A549 treated with RU486 at 1 μM for 4 hours (cell line): ENCODE measurements around the gene ZNF697. TPM values are rescaled to one million over a fixed set of nuclear protein-coding genes. Genes with fewer than 3 reads are reported as not detected.

ENCODE experiments used
- total RNA-seq: library from RNA; stranded (reverse); fragments of 200-300 nt; extraction: Qiagen RNA extraction; gene quantifications from 5 replicates; pipeline ENCODE4 v1.2.3, GENCODE V29; 2022; ENCODE audit warnings: low read depth

Gene ZNF697
- total RNA-seq = 1.3 to 2.1 TPM (median 1.9 TPM) in 5 replicates

DNA sequence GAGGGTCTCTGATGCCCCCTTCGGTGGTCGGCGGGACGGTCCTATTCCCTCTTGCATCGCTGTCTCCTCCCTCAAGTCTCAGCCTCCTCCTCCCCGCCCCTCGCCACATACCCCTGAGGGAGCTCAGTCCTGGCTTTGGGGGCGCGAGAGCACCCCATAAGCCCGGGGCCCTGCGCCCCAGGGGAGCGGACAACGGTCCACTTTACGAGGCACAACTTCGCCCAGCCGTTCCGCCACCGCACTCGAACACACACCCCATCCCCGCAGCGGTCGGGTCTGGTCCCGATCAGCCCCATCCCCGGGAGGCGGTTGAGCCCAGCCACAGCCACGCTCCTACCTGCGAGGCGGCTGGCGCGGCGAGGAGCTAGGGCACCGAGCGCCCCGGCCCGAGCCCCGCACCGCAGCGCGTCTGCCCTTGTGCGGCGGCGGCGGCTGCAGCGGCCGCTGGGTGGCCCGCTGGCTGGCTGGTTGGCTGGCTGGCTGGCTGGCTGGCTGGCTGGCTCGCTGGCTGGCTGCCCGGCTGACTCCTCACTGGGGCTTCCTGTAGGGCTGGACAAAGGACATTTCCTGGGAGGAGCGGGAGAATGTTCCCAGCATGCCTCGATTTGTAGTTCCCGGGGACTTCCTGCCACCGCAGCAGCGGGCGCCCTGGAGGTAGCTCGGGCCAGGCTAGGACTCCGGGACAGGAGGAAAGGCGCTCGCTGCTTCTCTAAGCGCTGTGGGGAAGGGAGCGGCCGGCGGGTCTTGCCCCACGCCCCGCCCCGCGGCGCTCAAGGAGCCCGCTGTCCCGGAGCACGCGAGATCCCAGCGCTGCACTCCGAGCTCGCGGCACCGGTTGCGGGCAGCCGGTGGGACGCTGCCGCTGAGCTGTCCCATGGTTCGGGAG, at the start of gene ZNF697:
TSS of gene ZNF697 (minus strand) at position 533 of the 886 bp plus-strand sequence. CDS start 22,166 bp downstream, outside the sequence.

Other genes starting within 250 kb of the ZNF697 start
- not detected in 5 replicates for gene HSD3B2, start 233.1 kb downstream of the ZNF697 start, total RNA-seq
- gene HSD3B1, start 141.1 kb downstream of the ZNF697 start, total RNA-seq = not detected in 5 replicates
- gene PHGDH, start 63.7 kb upstream of the ZNF697 start, total RNA-seq = 71.1 to 102 TPM (median 84.0 TPM) in 5 replicates
- gene HMGCS2, start 120.6 kb upstream of the ZNF697 start, total RNA-seq = not detected in 5 replicates
- not detected in 5 replicates for gene REG4, start 163.2 kb upstream of the ZNF697 start, total RNA-seq
- not detected in 5 replicates for gene ADAM30, start 248.2 kb upstream of the ZNF697 start, total RNA-seq